Activated CD4-positive, alpha-beta T cell treated with anti-CD3 and anti-CD28 coated beads, Interleukin-2, amount 50 U/mL, for 24 hours (primary cell): Measurements from ENCODE around the gene SYT6.
"Not testable (repeated sequence)": the region's sequence is repeated elsewhere in the genome, so short reads cannot be mapped to it uniquely, and the experiment has no call there.

ENCODE experiments used
- DNase-seq, 2 donors: peaks; one replicate each; pipeline ENCODE4 v3.0.0-alpha.2; 2020; ENCODE audit warnings: low read depth in 1 of 2, low spot score in 1 of 2

SYT6 gene

DNA sequence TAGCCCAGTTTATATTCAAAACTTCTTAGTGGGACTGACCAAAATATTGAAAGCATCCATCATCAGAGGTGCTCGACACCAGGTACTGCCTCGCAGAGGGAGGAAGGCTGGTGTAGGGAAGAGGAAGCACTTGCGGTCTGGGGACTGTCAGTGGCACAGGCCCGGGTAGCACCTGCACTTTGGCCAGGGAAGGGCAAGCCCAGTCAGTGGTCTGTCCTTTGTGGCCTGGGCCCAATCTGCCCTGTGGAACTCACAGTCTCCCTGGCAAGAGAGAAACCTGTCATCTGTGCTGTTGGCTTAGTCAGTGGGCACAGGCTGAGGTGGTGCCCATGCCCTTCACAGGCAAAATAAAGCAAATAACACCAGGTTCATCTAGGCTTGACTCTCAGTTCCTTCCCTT is 77.4 kb downstream of the SYT6 start:
- DNase-seq: no peak

DNA sequence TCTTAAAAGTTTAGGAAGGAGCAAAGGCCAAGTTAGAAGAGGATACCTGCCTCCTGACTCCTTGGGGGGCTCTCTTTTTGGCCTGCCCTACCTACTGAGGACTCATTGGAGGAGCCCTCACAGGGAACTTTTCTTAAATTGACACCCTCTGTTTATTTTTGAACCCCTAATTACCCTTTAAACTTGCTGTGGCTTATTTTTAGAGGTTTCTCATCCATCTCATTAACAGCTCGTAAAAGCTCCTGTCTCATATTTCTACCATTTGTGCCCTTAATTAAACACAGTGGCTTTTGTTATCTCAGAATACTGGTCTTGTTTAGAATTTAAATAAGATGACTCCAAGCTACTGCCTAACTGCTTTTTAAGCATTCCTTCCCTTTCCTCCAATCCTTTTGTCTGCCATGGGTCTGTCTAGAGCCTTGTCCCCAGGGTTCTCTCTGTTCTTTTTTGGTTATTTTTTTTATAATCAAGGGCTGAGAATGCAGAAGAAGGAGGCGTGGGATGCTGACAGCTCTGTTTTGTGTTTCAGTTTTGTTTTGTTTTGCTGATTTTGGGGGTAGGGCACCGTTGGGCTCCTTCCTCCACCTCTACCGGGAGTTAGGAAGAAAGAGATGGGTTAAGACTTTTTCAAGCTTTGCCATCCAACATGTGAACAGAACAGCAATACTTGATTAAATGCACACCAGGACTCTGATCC is 78.0 kb downstream of the SYT6 start:
- DNase-seq: no peak

DNA sequence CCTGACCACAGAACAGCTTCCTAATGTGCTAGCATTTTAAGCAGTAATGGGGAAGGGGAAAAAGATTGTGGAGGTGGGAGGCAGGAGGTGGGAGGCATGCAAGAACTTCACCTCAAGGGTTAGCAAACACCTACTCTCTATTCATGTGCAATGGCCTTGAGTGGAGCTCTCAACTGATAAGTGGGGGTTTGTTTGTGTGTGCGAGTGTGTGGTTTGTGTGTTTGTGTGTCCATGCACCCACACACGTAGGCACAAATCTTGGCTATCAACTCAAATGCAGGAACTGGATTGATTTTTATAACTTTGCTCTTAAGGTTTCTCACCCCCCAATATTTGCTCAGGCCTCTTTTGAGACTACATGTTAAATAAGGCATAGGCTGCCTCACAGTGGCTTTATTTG is 78.6 kb downstream of the SYT6 start:
- DNase-seq: no peak

DNA sequence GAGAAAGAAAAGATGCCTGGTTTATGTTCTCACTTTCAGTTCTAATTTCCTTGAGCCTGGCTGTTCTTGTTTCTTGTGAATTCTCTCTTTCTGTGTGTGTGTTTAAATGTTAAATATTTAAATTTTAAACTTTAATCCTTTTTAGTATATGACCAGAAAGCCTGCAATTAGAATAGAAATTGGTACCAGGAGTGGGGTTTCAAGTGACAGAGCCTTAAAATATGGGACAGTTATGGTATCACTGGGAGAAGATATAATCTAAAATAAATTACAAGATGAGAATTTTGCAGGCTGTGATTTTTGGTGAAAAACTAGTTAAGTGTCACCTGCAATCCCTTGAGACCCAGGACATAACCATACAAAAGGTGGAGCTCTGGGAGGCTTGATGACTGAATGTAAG is 81.4 kb downstream of the SYT6 start:
- no peak for DNase-seq

DNA sequence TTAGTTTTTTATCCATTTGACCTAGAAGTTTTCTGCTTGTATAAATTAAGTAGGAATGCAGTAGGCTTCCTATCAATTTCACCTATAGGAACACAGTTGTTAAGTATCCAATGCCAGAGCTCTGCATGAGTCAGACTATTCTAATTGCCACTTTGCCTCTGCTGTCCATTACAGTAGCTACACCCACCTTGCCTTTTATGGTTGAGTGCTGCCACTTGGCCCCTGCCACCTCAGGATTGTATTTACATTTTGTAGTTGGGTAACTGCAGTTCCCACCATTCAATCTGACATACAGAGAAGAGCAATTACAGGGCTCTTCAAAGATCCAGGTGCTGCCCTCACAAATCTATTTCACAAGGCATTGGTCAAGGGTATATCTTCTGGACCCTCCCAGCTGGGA is 83.9 kb downstream of the SYT6 start:
- not testable (repeated sequence) for DNase-seq

DNA sequence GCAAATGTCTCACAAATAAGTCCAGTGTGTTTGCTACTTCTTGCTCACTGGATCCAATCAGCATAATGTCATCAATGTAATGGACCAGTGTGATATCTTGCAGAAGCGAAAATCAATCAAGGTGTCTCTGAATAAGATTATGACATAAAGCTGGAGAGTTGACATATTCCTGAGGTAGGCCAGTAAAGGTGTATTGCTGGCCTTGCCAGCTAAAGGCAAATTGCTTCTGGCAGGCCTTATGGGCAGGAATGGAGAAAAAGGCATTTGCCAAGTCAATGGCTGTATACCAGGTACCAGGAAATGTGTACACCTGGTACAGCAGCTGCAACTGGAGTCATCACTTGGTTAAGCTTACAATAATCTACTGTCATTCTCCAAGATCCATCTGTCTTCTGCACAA is 85.0 kb downstream of the SYT6 start:
- not testable (repeated sequence) for DNase-seq

DNA sequence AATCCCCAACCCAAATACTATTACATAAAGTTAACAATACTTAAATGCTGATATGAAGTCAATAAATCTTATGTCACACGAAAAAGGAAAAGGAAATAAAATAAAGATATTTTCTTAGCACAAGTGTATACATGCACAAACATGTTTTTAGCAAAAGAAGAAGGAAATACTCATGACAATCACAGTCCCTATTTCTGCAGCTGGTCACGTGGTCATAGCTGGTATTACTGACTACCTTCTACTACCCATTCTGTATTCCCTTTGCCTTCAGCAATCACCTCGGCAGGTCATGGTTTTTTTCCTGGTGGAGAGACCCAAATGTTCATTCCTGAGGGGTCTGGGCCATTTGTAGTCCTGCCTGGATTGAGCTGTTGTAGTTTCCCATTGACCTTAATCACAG is 88.0 kb downstream of the SYT6 start:
- not testable (repeated sequence) for DNase-seq

DNA sequence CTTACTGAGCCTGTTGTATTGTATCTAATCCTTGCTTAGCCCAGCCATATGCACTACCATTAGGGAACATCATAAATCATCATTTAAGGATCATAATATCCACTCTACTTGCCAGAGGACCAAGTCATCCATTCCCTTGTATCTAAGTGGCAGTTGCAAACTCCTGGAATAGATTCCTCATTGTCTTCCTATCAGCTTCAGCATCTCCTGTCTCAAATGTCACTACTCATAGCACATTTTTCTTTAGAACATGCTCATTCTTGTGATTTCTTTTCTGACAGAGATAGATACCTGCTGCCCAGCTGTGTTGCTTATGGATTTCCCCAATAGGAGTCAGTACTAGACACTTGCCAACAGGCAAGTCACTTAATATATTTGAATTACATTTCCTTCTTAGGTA is 90.1 kb downstream of the SYT6 start:
- DNase-seq: no peak

DNA sequence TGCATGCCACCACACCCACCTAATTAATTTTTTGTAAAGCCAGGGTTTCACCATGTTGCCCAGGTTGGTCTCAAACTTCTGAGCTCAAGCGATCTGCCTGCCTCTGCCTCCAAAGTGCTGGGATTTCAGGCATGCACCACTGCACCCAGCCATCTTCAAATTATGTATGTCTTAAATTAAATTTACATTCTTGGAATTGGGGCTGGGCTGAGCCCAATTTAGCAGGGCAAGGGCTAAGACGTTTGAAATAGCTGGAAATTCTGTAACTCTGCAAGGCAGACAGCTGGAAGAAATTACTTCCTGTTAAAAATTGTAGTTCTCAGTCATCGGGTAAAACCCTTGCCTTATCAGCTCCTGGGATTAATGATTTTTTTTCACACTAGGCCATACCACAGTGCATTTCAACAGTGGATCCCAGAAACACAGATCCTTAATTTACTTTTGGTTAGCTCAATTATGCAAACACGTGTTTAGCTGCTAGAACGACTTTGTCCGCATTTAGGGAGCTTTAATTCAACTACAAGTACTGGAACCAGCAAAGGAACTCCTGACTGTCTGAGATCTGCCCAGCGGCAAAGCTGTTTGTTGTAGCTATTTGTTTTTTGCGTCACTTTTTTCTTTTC is 91.1 kb downstream of the SYT6 start:
- DNase-seq: no peak

DNA sequence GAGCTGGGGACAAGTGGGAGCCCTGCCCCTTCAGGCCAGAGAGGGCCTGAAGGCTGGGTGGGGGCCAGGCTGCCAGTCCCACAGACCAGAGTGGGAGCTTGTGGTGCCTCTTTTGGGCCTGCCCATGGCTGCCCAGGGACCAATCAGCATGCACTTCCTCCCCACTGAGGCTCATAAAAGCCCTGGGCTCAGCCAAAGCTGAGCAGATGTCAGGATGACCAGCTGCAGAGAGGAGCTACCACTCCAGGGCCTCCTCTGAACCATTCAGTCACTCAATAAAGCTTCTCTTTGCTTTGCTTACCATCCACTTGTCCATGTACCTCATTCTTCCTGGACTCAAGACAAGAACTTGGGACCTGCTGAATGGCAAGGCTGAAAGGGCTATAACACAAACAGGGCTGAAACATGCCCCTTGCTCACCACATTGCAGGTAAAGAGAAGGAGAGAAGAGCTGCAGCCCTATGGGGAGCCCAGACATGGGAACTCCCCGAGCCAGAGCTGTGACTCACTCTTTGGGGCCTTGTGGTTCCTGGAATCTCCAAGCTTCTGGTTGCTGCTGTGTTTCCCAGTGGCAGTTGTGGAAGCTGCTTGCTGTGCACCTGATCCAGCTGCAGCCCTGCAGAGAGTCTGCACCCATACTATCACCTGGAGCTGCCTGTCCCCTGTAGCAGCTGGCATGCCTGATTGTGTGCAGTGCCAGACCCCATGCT is 92.4 kb downstream of the SYT6 start:
- DNase-seq: no peak

DNA sequence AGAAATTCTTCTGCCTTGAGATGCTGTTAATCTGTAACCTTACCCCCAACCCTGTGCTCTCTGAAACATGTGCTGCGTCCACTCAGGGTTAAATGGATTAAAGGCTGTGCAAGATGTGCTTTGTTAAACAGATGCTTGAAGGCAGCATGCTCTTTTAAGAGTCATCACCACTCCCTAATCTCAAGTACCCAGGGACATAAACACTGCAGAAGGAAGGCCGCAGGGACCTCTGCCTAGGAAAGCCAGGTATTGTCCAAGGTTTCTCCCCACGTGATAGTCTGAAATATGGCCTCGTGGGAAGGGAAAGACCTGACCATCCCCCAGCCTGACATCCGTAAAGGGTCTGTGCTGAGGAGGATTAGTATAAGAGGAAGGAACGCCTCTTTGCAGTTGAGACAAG is 95.4 kb downstream of the SYT6 start:
- not testable (repeated sequence) for DNase-seq

DNA sequence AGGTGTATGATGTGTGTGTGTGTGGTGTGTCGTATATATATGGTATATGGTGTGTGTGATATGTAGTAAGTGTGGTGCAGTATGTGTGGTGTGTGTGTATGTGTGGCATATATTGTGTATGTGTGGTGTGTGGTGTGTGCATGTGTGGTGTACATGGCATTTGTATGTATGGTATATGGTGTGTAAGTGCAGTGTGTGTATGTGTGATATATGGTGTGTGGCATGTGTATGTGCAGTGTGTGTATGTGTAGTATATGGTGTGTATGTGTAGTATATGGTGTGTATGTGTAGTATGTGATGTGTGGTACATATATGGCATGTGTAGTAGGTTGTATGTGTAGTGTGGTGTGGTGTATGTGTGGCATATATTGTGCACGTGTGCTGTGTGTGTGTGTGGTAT is 99.5 kb downstream of the SYT6 start:
- no peak for DNase-seq

DNA sequence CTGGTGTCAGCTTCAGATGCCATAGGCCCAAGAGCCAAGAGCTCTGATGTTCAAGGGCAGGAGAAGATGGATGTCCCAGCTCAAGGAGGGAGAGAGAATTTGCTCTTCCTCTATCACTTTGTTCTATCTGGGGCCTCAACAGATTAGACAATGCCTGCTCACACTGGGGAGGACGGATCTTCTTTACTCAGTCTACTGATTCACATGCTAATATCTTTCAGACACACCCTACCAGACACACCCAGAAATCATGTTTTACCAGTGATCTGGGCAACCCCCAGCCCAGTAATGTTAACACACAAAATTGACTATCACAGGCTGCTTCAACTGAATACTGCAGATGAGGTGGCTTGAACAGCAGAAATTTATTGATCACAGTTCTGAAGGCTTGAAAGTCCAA is 105.4 kb downstream of the SYT6 start:
- DNase-seq: no peak

DNA sequence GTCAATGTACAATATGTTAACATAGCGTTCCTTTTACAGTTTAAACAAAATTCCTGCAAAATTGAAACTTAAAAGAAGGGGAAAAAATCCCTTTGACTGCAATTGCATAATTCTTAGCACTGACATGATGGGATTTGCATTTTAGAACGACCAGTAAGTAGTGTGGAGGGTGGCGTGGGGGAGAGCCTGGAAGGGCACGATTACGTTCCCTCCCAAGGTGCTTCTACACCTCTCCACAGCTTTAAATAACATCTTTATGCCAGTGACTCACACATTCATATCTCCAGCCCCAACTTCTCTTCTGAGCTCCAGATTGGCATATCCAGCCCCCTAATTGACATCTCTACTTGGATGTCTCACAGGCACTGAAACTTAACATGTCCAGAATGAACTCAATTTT is 110.1 kb downstream of the SYT6 start:
- no peak for DNase-seq

DNA sequence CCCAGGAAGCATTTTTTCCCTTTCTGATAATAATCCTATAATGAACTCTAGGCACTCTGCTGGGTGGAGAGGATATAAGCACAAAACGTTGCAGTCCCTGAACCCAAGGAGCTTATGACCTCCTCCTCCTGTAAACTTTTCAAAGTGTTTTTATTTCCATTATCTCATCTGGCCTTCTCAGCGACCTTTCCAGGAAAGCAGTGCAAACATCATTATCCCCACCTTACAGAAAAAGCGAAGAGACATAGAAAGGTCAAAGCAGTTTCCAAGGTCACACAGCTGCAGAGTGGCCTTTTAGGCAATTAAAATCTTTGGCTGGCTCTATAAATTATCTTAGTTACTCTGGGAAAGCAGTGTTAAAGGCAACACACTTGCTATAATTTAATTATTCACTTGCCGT is 110.6 kb downstream of the SYT6 start:
- DNase-seq: no peak

DNA sequence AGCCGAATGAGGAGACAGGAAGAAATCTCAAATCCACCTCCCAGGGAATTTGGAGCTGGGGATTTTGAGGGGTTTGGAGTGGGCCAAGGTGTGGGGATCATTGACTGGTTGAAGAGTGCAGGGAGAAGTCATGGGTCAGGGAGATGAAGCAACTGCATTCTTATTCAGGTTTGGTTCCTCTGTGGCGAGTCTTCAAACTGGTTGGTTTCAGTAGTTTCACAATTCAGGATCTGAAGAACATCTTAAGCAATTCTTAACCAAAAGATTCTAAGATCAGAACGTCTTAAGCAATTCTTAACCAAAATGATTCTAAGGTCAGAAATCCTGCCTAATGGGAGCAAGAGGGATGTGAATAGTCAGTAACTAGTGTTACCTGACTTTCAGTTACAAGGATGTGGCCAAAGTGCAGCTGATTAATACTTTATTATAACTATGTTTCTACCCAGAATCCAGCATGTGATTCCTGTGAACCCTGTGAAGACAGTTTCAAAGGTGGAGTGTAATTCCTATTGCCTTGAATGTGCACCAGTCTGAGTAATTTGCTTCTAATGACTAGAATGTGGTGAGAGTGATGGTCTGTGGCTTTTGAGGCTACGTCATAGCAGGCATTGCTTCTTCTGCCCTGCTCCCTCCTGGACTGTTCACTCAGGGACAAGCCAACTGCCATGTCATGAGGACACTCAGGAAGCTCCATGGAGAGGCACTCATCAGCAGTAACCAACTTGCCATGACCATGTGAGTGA is 113.2 kb downstream of the SYT6 start:
- DNase-seq: no peak
